ENCODE results near the gene SFTPD. TPM values are rescaled to one million over a fixed set of nuclear protein-coding genes. Genes with fewer than 3 reads are reported as not detected.

SFTPD gene
- total and polyA plus RNA-seq, 10 of the 15 experiments (the other 5 are each of a cell fraction or from before 2014, with no cell fraction given) = 0.31 TPM; not detected in 9

GRCh38 chr10:79947787-79948424 is 999 bp downstream of the SFTPD start (continued):
- no peak for TF ChIP-seq CTCF (IDR thresholded peaks at IDR 0.05 in 2 of 3, conservative IDR thresholded peaks at IDR 0.05 in 1 of 3; ENCODE audit: control insufficient read depth in 2 of 3, extremely low read depth in 1 of 3, insufficient read depth in 1 of 3, low read depth in 3 of 3, low read length in 3 of 3)
- no peak for TF ChIP-seq PAX5 (IDR thresholded peaks at IDR 0.05; ENCODE audit: borderline replicate concordance, low read depth, low read length)

- H3K9me3 ChIP-seq (replicated peaks; ENCODE audit: control insufficient read depth, insufficient read depth, low read length) = no peaks in the 10 kb centered on the region; the same call in 2 of the 3 replicates
- intact Hi-C loops (cut with micrococcal nuclease; ENCODE audit: unreplicated experiment) = no loop called here
- WGBS (ENCODE audit: insufficient coverage, insufficient replicate concordance, low lambda C conversion rate, missing lambda C conversion rate) = 14% methylated on average over 2 of the region's 2 CpGs
- no peaks in the 10 kb centered on the region for H4K20me1 ChIP-seq (ENCODE audit: control insufficient read depth, insufficient read depth)
- no peak for FAIRE-seq
- ATAC-seq = no peak
- no peak overlapping the region for H2AFZ ChIP-seq (ENCODE audit: control insufficient read depth, low read depth, low read length)
- no peaks in the 10 kb centered on the region; a peak in 4 of 4 replicates for H3K27me3 ChIP-seq (replicated peaks in 1 of 2; ENCODE audit: control insufficient read depth in 2 of 2, insufficient read depth in 2 of 2, low read length in 1 of 2)
- no peak overlapping the region for H3K9ac ChIP-seq (ENCODE audit: control insufficient read depth, insufficient read depth, low read length)
- POLR2A ChIA-PET = no interaction called here
- no peaks in the 10 kb centered on the region for H3K79me2 ChIP-seq (ENCODE audit: control insufficient read depth, insufficient read depth, low read length)
- CTCF ChIA-PET = no interaction called here
- TF ChIP-seq JUND (IDR thresholded peaks at IDR 0.05; ENCODE audit: low read depth, low read length) = no peak
- TF ChIP-seq RCOR1 (conservative IDR thresholded peaks at IDR 0.05; ENCODE audit: low read depth, low read length) = no peak
- no peak for TF ChIP-seq SP1 (IDR thresholded peaks at IDR 0.05; ENCODE audit: low read depth, low read length)
- no peak for TF ChIP-seq STAT1 (conservative IDR thresholded peaks at IDR 0.05)
- TF ChIP-seq ATF3 (IDR thresholded peaks at IDR 0.05; ENCODE audit: borderline replicate concordance, extremely low read depth, low read depth, low read length) = no peak
- TF ChIP-seq EP300 (IDR thresholded peaks at IDR 0.05; ENCODE audit: borderline replicate concordance in 1 of 2, control insufficient read depth in 1 of 2, low read depth in 2 of 2, low read length in 2 of 2) = no peak
- no peak for TF ChIP-seq CEBPZ (IDR thresholded peaks at IDR 0.05; ENCODE audit: low read depth, low read length)
- no peak for TF ChIP-seq USF1 (IDR thresholded peaks at IDR 0.05; ENCODE audit: borderline replicate concordance, extremely low read length, insufficient read depth, low read depth, low read length)
- TF ChIP-seq SUPT20H (IDR thresholded peaks at IDR 0.05; ENCODE audit: borderline replicate concordance, control insufficient read depth, low read depth, low read length) = no peak
- no peak for TF ChIP-seq SREBF2 (IDR thresholded peaks at IDR 0.05; ENCODE audit: low read length)
- TF ChIP-seq MYC (IDR thresholded peaks at IDR 0.05; ENCODE audit: insufficient read depth, insufficient read length, insufficient replicate concordance, low read length, severe bottlenecking) = no peak
- H3K27ac ChIP-seq (ENCODE audit: control insufficient read depth, insufficient read depth) = no peak overlapping the region
- SMC1A ChIA-PET (ENCODE audit: uncharacterized antibody, unreplicated experiment) = no interaction called here
- H3K4me3 ChIP-seq = no peak overlapping the region
- H3K4me2 ChIP-seq (ENCODE audit: control insufficient read depth, insufficient read depth) = no peak overlapping the region
- no peak for DNase-seq (ENCODE audit: low read depth, low spot score)
- BruUV-seq (replicated peaks) = no TSS peak
- RAD21 ChIA-PET (ENCODE audit: unreplicated experiment) = no interaction called here
- no peaks in the 10 kb centered on the region for H3K36me3 ChIP-seq (ENCODE audit: control insufficient read depth in 2 of 2, insufficient read depth in 2 of 2, low read length in 1 of 2)
- in situ Hi-C loops (cut with MboI) = loop anchor here (25.0 kb wide), 1 partner anchor 160 kb away; no protein-coding TSS in a partner anchor
- no peaks in the 10 kb centered on the region for H3K4me1 ChIP-seq (ENCODE audit: control insufficient read depth, insufficient read depth, low read length)
Observed at GRCh38 chr10:79947083-79947415, 1.9 kb downstream of the SFTPD start.
